ENCODE data around the gene PTPN7.
"Not testable (repeated sequence)": the region's sequence is repeated elsewhere in the genome, so short reads cannot be mapped to it uniquely, and the experiment has no call there.

PTPN7 gene

DNA sequence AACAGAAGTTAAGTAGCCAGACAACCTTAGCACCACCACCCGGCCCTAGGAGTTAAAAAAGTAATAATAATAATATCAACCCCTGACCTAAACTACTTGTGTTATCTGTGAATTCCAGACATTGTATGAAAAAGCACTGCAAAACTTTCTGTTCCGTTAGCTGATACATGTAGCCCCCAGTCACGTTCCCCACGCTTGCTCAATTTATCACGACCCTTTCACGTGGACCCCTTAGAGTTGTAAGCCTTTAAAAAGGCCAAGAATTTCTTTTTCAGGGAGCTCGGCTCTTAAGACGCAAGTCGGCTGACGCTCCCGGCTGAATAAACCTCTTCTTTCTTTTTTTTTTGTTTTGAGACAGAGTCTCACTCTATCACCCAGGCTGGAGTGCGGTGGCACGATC, 6.7 kb upstream of the PTPN7 start:
- DNase-seq (ENCODE audit: low read depth, low spot score): not testable (repeated sequence)

- DNase-seq (ENCODE audit: low read depth, low spot score): no peak
Measured at GRCh38 chr1:202165942-202166843, 5.8 kb upstream of the PTPN7 start.

DNA sequence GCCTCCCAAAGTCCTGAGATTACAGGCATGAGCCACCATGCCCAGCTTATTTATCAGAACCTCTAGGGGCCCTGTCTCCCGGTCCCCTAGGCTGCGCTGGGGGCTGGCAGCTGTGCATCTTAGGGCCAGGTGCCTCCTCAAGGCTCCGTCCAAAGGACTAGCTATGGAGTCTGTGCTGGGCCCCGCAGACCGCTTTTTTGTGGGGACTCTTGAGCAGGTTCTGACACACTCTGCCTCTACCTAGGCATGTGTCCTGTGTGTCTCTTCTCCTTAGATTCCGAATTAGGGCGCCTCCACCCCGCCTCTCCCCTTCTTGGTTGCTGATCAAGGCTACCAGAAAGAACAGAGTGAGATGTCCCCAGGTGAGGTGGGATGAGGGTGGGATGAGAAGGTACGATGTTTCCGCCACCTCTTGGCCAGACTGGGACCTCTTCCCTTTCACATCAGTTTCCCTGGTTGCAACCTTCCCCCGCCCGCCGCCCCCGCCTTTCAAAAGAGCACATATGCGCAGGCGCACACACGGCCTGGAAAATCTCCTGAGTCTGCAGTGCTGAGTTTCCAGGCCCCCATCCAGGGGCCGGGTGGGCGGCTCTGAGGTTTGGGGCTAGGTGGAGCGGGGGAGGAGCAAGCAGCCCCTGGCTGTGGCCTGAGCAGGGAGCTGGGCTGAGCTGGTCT, 5.0 kb upstream of the PTPN7 start:
- DNase-seq (ENCODE audit: low read depth, low spot score): no peak

DNA sequence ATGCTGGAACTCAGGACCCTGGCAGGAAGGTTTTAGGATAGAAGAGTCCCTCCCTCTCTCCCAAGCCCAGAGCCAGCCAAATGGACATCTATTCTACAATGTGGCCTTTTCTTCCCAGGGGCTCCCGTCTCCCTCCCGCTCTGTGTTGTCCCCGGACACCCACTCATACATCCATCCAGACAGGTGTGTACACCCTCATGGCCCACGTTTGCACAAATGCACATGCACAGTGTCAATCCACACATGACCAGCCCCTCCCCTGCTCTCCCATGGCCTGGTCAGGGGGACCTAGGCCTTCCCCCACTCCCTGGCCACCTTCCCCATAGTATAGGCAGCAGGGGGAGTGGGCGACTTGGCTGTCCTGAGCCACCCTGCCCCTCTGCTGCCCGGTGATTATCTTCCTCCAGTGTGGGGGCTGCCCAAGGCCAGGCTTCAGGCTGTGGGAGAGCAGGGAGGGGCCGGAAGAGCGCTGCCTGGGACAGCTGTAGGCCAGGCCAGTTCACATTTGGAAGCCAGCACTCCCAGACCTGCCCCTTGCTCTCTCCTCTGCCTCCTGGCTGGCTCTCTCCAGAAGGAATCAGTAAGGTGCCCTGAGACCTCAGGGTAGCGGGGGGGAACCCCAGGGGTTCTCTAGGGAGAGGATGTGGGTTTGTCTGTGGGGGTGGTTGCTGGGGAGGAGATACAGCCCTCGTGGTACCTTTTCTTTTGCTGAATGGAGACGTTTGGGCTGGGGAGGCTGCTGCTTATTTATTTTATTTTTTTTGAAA, 4.1 kb upstream of the PTPN7 start:
- no peak for DNase-seq (ENCODE audit: low read depth, low spot score)

DNA sequence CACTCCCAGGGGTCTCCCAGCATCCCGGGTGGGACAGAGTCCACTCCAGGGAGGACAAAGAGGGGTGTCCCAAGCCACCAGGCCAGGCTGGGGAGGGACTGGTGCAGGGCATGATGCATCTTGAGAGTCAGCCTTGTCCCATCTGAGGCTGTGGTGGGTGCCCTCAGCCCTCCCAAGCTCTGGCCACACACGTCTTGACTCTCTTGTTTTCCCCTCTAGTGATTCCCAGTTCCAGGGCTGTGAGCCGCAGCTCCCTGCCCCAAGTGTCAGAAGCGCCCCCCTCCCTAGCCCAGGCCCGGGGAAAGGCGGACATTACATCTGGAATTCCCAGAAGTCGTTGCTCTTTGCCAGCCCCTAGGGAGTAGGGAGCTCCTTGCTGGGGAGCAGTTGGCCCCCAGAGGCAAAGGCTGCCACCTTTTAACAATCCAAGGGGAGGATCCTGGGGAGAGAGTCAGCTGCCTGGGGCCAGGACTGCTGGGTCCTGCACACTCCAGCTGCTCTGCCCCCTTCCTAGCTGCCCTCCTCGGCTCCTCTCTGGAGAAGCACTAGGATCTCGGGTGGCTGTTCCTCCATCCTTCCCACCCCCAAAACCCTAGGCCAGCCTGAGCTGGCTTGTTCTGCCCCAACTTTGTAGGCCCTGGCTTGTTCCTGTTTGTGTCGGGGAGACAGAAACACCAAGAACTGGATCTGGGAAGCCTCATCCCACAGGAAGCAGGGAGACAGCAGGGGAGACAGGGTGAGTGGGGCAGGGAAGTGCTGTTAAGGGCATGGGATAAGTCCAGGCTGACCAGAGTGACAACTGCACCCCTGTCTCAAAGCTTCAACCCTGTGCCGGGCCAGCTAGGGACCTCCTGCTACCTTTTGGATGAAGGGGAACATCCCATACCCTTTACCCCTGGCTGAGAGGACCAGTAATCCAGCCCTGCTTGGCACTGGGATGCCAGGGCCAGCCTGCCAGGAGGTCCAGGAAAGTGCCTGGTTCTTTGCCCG, 3.2 kb upstream of the PTPN7 start:
- no peak for DNase-seq (ENCODE audit: low read depth, low spot score)

DNA sequence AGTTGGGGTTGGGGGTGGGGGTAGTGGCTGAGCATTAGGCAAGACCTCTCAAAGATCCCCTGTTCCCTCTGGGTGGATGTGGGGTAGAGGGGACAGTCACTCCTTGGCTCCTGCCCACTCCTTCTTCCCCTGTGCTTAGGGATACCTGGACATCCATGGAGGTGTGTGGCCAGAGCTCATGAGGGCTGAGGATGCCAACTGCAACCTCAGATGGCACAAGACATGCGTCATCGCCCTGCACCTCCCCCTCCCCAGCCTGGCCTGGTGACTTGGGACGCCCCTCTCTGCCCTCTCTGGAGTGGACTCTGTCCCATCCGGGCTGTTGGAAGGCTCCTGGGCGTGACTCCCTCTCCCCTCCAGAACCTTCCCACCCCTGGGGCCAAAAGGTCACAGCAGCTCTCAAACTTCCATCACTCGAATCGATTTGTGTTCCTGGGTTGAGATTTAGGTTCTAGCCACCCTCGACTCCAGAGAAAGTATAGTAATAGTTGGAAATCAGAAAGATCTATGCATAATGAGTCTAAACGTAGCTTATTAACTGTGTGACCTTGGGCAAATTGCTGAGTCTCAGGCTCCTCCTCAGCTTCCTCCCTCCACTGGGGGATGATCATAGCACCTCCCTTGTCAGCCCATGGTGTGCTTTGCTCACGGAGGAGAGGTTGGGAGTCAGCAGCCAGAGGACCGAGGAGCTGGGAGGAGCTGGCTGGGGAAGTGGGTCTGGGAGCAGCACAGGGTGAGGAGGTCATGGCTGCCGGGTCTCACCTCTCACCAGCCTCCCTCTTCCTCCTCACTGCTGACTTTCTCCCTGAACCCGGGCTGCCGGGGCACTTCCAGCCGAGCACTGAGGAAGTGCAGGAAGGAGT, 2.2 kb upstream of the PTPN7 start:
- no peak for DNase-seq (ENCODE audit: low read depth, low spot score)

GRCh38 chr1:202162047-202162417, 1.6 kb upstream of the PTPN7 start:
- no peak for DNase-seq (ENCODE audit: low read depth, low spot score)

DNA sequence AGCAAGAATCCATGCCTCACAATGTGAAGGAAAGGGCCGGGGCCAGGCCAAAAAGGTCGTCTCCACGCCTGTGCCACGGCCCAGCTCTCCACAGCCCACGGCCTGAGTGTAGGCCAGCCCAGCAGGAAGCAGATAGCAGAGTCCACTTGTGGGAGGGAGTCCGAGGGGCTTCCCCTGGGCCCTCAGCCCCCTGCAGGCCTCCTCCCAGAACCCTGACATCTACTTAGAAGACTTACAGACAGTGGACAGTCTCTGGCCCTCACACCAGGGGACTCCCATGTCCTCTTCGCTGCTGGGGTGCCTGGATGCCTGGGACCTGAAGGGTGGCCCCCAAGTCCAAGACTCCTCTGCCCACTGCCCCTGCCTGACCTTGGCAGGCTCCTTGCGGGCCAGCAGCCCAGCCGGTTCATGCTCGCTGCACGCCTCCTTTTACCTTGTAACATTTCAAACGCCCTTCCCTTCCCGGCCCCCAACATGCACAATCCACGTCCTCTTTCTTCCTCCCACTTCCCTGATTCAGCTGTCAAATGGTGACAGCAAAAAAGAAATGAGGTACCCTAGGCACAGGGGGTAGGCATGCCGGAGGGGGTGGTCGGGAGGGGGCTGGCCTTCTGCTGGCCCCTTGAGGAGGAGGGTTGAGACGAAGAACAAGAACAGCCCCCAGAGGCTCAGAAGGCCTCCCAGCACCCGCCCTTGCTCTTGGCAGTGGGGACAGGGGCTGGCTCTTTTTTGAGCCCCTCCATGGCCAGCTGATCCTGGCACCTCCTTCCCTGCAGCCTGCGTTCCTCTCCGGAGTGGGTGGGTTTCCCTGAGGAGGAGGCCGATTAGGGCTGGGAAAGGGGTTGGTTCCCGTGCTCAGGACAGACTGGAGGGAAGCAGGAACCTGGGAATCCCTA, 997 bp upstream of the PTPN7 start:
- DNase-seq (ENCODE audit: low read depth, low spot score): no peak

GRCh38 chr1:202159534-202160371, 649 bp downstream of the PTPN7 start:
- no peak for DNase-seq (ENCODE audit: low read depth, low spot score)

- DNase-seq (ENCODE audit: low read depth, low spot score): no peak
Measured at GRCh38 chr1:202158810-202159533, 1.4 kb downstream of the PTPN7 start.

DNA sequence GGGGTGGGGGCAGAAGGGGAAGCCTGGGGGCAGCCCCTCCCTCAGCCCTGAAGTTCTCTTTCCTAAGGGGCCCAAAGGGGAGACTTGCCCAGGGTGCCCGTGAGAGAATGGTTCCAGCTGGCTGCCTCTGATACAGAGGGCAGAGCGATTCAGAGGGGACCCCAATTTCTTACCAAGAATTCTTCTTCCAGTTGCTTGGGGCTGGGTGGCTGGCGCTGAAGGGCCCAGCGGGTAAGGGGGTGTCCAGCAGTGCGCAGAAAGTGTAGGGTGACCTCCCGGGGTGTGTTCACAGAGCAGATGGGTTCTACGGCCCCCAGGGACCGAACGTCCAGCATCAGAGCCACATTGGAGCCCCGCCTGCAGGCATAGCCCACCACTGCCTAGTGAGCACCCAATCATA, 2.5 kb downstream of the PTPN7 start:
- DNase-seq (ENCODE audit: low read depth, low spot score): no peak

GRCh38 chr1:202156590-202156989, 3.8 kb downstream of the PTPN7 start:
- DNase-seq (ENCODE audit: low read depth, low spot score): no peak

DNA sequence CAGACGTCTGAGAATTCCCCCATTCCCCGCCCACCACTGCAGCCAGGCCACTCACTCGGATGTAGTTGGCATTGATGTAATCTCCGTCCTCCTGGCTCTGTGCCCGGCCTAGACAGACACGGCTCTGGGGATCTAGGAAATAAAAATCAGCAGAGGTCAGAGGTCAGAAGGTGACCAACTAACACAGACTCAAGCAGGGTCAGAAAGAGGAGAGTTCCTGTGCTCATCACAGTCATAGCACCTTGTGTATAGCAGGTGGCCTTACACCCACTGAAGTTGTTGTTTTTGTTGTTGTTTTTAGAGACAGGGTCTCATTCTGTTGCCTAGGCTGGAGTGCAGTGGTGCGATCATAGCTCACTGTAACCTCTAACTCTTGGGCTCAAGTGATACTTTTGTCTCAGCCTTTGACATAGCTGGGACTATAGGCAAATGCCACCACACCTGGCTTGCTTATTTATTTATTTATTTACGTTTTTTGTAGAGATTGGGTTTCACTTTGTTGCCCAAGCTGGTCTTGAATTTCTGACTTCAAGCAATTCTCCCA, 4.9 kb downstream of the PTPN7 start:
- DNase-seq (ENCODE audit: low read depth, low spot score): no peak

DNA sequence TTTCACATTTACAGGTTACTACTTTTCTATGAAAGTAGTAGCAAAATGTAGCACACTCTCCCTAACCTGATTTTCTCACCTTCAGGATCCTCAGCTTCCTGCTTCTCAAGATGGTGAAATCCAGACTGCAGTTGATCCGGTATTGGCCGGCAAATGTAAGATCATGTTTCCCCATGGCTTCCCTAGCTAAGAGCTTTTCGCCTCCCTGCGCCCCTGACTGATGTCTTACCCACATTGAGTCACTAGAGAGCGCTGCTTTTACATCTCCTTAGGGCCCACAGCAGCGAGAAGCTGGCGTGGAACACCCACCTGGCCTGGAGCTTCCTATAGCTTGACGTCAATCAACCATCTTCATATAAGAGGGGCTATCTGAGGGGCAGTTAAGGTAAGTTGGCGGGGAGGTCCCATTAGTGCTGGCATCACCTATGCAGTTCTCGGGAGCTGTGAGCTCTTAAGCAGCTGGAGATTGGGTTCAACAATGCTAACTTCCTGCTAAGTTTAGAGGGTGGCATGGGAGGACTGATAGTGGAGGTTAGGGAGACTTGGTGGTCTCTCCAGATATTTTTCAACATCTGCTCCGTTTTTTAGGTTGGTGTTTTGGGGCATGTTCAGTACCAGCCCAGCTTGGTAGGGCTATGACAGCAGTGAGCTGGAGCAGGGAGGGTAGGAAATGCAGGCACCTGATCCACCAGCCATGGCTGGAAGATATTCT, 5.5 kb downstream of the PTPN7 start:
- no peak for DNase-seq (ENCODE audit: low read depth, low spot score)

DNA sequence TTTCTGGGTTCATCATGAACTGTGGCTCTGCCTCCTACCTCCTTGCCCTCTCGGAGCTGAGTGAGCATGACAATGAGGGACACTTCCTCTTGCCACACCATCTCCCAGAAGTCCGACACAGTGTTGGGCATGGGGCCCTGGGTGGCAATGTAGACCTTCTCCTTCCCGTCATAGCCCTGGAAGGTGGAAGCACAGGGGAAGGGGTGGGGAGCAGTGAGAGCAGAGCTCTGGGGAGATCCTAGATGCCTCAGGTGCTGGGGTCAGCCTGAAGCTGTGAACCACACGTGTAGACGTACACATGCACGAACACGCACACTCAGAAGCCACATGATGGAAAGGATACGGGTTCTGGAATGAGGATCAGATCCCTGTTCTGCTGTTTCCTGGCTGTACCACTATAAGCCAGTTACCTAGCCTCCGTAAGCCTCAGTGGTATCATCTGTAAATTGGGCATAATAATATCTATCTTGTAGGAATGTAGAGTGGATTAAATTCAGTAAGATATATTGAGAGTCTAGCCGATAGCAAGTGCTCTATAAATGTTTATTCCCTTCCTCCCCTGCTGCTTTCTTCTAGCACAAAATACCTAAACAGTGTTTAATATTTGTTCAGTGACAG, 6.1 kb downstream of the PTPN7 start:
- DNase-seq (ENCODE audit: low read depth, low spot score): no peak

GRCh38 chr1:202153284-202153683, 7.1 kb downstream of the PTPN7 start:
- DNase-seq (ENCODE audit: low read depth, low spot score): no peak

All from brain pericyte (primary cell).